ENCODE results near the gene PHC2.

The PHC2 gene

GRCh38 chr1:33393524-33393923 is 37.4 kb downstream of the PHC2 start:
- Mint-ChIP-seq H3K4me3 (no peak overlapping the region), H3K27me3 (ENCODE audit: low read depth) (peaks cover 36% of the 10 kb centered on the region), H3K4me1 (ENCODE audit: low read depth) (peaks cover 4% of the 10 kb centered on the region), H3K9me3 (no peaks in the 10 kb centered on the region), H3K27ac (no peak overlapping the region), H3K36me3 (ENCODE audit: low read depth) (no peaks in the 10 kb centered on the region)

GRCh38 chr1:33392639-33393038 is 38.3 kb downstream of the PHC2 start:
- Mint-ChIP-seq H3K27ac (no peak overlapping the region), H3K4me3 (no peak overlapping the region), H3K36me3 (ENCODE audit: low read depth) (no peaks in the 10 kb centered on the region), H3K27me3 (ENCODE audit: low read depth) (peaks cover 32% of the 10 kb centered on the region), H3K9me3 (no peaks in the 10 kb centered on the region), H3K4me1 (ENCODE audit: low read depth) (peaks cover 4% of the 10 kb centered on the region)

- Mint-ChIP-seq H3K9me3 (no peaks in the 10 kb centered on the region), H3K27ac (no peak overlapping the region), H3K36me3 (ENCODE audit: low read depth) (no peaks in the 10 kb centered on the region), H3K27me3 (ENCODE audit: low read depth) (peaks cover 32% of the 10 kb centered on the region), H3K4me3 (no peak overlapping the region), H3K4me1 (ENCODE audit: low read depth) (peaks cover 4% of the 10 kb centered on the region)
These were observed 38.7 kb downstream of the PHC2 start for GRCh38 chr1:33392206-33392605.

- Mint-ChIP-seq H3K36me3 (ENCODE audit: low read depth) (no peaks in the 10 kb centered on the region), H3K27me3 (ENCODE audit: low read depth) (peaks cover 32% of the 10 kb centered on the region), H3K4me1 (ENCODE audit: low read depth) (peaks cover under 1% of the 10 kb centered on the region), H3K4me3 (no peak overlapping the region), H3K9me3 (no peaks in the 10 kb centered on the region), H3K27ac (no peak overlapping the region)
These were observed 39.4 kb downstream of the PHC2 start for GRCh38 chr1:33391343-33392078.

- H3K4me1 Mint-ChIP-seq (ENCODE audit: low read depth) = no peaks in the 10 kb centered on the region
- no peak overlapping the region for H3K4me3 Mint-ChIP-seq
- H3K27me3 Mint-ChIP-seq (ENCODE audit: low read depth) = peaks cover 28% of the 10 kb centered on the region
- no peaks in the 10 kb centered on the region for H3K36me3 Mint-ChIP-seq (ENCODE audit: low read depth)
- H3K27ac Mint-ChIP-seq = no peak overlapping the region
- H3K9me3 Mint-ChIP-seq = no peaks in the 10 kb centered on the region
These were observed 40.4 kb downstream of the PHC2 start for GRCh38 chr1:33390542-33390941.

- Mint-ChIP-seq H3K36me3 (ENCODE audit: low read depth) (no peaks in the 10 kb centered on the region), H3K4me3 (no peak overlapping the region), H3K27me3 (ENCODE audit: low read depth) (peaks cover 28% of the 10 kb centered on the region), H3K9me3 (no peaks in the 10 kb centered on the region), H3K27ac (no peak overlapping the region), H3K4me1 (ENCODE audit: low read depth) (no peaks in the 10 kb centered on the region)
These were observed 41.8 kb downstream of the PHC2 start for GRCh38 chr1:33388805-33389771.

GRCh38 chr1:33387625-33388024 is 43.3 kb downstream of the PHC2 start:
- no peaks in the 10 kb centered on the region for H3K9me3 Mint-ChIP-seq
- H3K36me3 Mint-ChIP-seq (ENCODE audit: low read depth) = no peaks in the 10 kb centered on the region
- no peaks in the 10 kb centered on the region for H3K4me1 Mint-ChIP-seq (ENCODE audit: low read depth)
- H3K27ac Mint-ChIP-seq = no peak overlapping the region
- H3K4me3 Mint-ChIP-seq = no peak overlapping the region
- H3K27me3 Mint-ChIP-seq (ENCODE audit: low read depth) = peaks cover 22% of the 10 kb centered on the region

- Mint-ChIP-seq H3K4me1 (ENCODE audit: low read depth) (peaks cover 7% of the 10 kb centered on the region), H3K27me3 (ENCODE audit: low read depth) (peaks cover 34% of the 10 kb centered on the region), H3K4me3 (no peak overlapping the region), H3K36me3 (ENCODE audit: low read depth) (no peaks in the 10 kb centered on the region), H3K27ac (no peak overlapping the region), H3K9me3 (no peaks in the 10 kb centered on the region)
These were observed 45.6 kb downstream of the PHC2 start for GRCh38 chr1:33385251-33385650.

- H3K9me3 Mint-ChIP-seq = no peaks in the 10 kb centered on the region
- no peak overlapping the region for H3K4me3 Mint-ChIP-seq
- no peaks in the 10 kb centered on the region for H3K36me3 Mint-ChIP-seq (ENCODE audit: low read depth)
- H3K27ac Mint-ChIP-seq = no peak overlapping the region
- H3K27me3 Mint-ChIP-seq (ENCODE audit: low read depth) = peaks cover 35% of the 10 kb centered on the region
- H3K4me1 Mint-ChIP-seq (ENCODE audit: low read depth) = peaks cover 14% of the 10 kb centered on the region
These were observed 46.7 kb downstream of the PHC2 start for GRCh38 chr1:33384040-33384812.

GRCh38 chr1:33383489-33383888 is 47.4 kb downstream of the PHC2 start:
- Mint-ChIP-seq H3K27me3 (ENCODE audit: low read depth) (peaks cover 39% of the 10 kb centered on the region), H3K9me3 (no peaks in the 10 kb centered on the region), H3K4me1 (ENCODE audit: low read depth) (peaks cover 14% of the 10 kb centered on the region), H3K4me3 (no peak overlapping the region), H3K27ac (no peak overlapping the region), H3K36me3 (ENCODE audit: low read depth) (no peaks in the 10 kb centered on the region)

GRCh38 chr1:33382661-33383415 is 48.1 kb downstream of the PHC2 start:
- no peaks in the 10 kb centered on the region for H3K9me3 Mint-ChIP-seq

GRCh38 chr1:33381977-33382376 is 48.9 kb downstream of the PHC2 start:
- no peaks in the 10 kb centered on the region for H3K9me3 Mint-ChIP-seq
- H3K4me3 Mint-ChIP-seq = no peak overlapping the region
- H3K36me3 Mint-ChIP-seq (ENCODE audit: low read depth) = no peaks in the 10 kb centered on the region
- peaks cover 44% of the 10 kb centered on the region for H3K27me3 Mint-ChIP-seq (ENCODE audit: low read depth)
- no peak overlapping the region for H3K27ac Mint-ChIP-seq
- H3K4me1 Mint-ChIP-seq (ENCODE audit: low read depth) = peaks cover 14% of the 10 kb centered on the region

More at GRCh38 chr1:33382661-33383415, 48.1 kb downstream of the PHC2 start:
- Mint-ChIP-seq H3K4me3 (no peak overlapping the region), H3K36me3 (ENCODE audit: low read depth) (no peaks in the 10 kb centered on the region), H3K27me3 (ENCODE audit: low read depth) (peaks cover 44% of the 10 kb centered on the region), H3K27ac (no peak overlapping the region), H3K4me1 (ENCODE audit: low read depth) (peaks cover 14% of the 10 kb centered on the region)

- Mint-ChIP-seq H3K27ac (no peak overlapping the region), H3K9me3 (no peaks in the 10 kb centered on the region), H3K4me1 (ENCODE audit: low read depth) (peaks cover 14% of the 10 kb centered on the region), H3K27me3 (ENCODE audit: low read depth) (peaks cover 44% of the 10 kb centered on the region), H3K36me3 (ENCODE audit: low read depth) (no peaks in the 10 kb centered on the region), H3K4me3 (no peak overlapping the region)
These were observed 50.1 kb downstream of the PHC2 start for GRCh38 chr1:33380811-33381210.
